HG03520 (cell line): ENCODE measurements around the gene ATP2C2.
"Not testable (repeated sequence)": the region's sequence is repeated elsewhere in the genome, so short reads cannot be mapped to it uniquely, and the experiment has no call there.

Experiments
- ATAC-seq: cut with Tn5 transposase; IDR thresholded peaks from one replicate; pipeline ENCODE4 v1.9.1; 2021; ENCODE audit warnings: mild to moderate bottlenecking, moderate library complexity; ENCODE audit not compliant: unreplicated experiment

Gene ATP2C2

GRCh38 chr16:84391151-84392030 lies 23.1 kb downstream of the ATP2C2 start:
- ATAC-seq: no peak

- ATAC-seq: no peak
Observed at GRCh38 chr16:84392031-84392360, 23.7 kb downstream of the ATP2C2 start.

- ATAC-seq: not testable (repeated sequence)
Observed at GRCh38 chr16:84396082-84396481, 27.7 kb downstream of the ATP2C2 start.

GRCh38 chr16:84396537-84397008 lies 28.2 kb downstream of the ATP2C2 start:
- ATAC-seq: no peak

- no peak for ATAC-seq
Observed at GRCh38 chr16:84397090-84397489, 28.8 kb downstream of the ATP2C2 start.

GRCh38 chr16:84398701-84399100 lies 30.4 kb downstream of the ATP2C2 start:
- no peak for ATAC-seq

GRCh38 chr16:84399912-84400311 lies 31.6 kb downstream of the ATP2C2 start:
- ATAC-seq: not testable (repeated sequence)

GRCh38 chr16:84403435-84403834 lies 35.1 kb downstream of the ATP2C2 start:
- not testable (repeated sequence) for ATAC-seq

- ATAC-seq: no peak
Observed at GRCh38 chr16:84404324-84404723, 36.0 kb downstream of the ATP2C2 start.

- no peak for ATAC-seq
Observed at GRCh38 chr16:84404936-84405639, 36.8 kb downstream of the ATP2C2 start.

- no peak for ATAC-seq
Observed at GRCh38 chr16:84406006-84406963, 37.9 kb downstream of the ATP2C2 start.

GRCh38 chr16:84407588-84408313 lies 39.4 kb downstream of the ATP2C2 start:
- ATAC-seq: no peak

- no peak for ATAC-seq
Observed at GRCh38 chr16:84408314-84408690, 40.0 kb downstream of the ATP2C2 start.

GRCh38 chr16:84408856-84409255 lies 40.5 kb downstream of the ATP2C2 start:
- no peak for ATAC-seq

GRCh38 chr16:84410361-84411138 lies 42.2 kb downstream of the ATP2C2 start:
- no peak for ATAC-seq

- ATAC-seq: no peak
Observed at GRCh38 chr16:84411768-84412167, 43.4 kb downstream of the ATP2C2 start.

- no peak for ATAC-seq
Observed at GRCh38 chr16:84412262-84412661, 43.9 kb downstream of the ATP2C2 start.

- ATAC-seq: no peak
Observed at GRCh38 chr16:84413244-84414004, 45.1 kb downstream of the ATP2C2 start.

- ATAC-seq: no peak
Observed at GRCh38 chr16:84414789-84415326, 46.5 kb downstream of the ATP2C2 start.
